Measurements from ENCODE around the gene METTL15. TPM values are rescaled to one million over a fixed set of nuclear protein-coding genes. Genes with fewer than 3 reads are reported as not detected.
"Not testable (repeated sequence)": the region's sequence is repeated elsewhere in the genome, so short reads cannot be mapped to it uniquely, and the experiment has no call there.

Gene METTL15
- total RNA-seq, 2 donors from 2014 or later: 5.2 to 8.2 TPM

- no peak for ATAC-seq
- no peaks in the 10 kb centered on the region for H3K4me1 ChIP-seq
- TF ChIP-seq POLR2A (IDR thresholded peaks at IDR 0.05) (no peak), CTCF (IDR thresholded peaks at IDR 0.05) (no peak)
- H3K9me3 ChIP-seq: no peaks in the 10 kb centered on the region
- H3K27ac ChIP-seq: no peak overlapping the region
- no peaks in the 10 kb centered on the region for H3K36me3 ChIP-seq (replicated peaks in 1 of 2; ENCODE audit: insufficient read depth in 1 of 2, low read depth in 2 of 2)
- DNase-seq: no peak
- no peak overlapping the region for H3K4me3 ChIP-seq
- intact Hi-C loops (cut with DNase I): no loop called here
- no peaks in the 10 kb centered on the region for H3K27me3 ChIP-seq
These were observed 166.0 kb downstream of the METTL15 start for GRCh38 chr11:28274216-28274615.

DNA sequence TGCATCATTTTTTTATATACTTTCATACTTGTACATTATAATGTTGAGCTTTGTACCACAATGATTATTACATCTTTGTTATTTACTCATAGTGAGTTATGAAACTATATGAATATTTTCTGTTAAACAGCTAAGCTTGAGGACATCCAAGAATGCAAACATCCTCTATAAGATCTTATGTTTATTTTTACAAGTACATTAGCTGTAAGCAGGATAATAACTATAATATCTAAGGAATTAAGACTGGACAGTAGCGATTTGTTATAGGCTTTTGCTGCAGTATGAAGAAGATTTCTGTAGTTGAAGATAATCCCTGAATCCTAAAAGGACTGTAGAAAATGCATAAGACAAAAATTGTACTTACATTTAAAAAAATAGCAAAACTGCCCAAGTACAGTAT, 176.0 kb downstream of the METTL15 start:
- H3K27ac ChIP-seq: no peak overlapping the region
- H3K36me3 ChIP-seq (replicated peaks in 1 of 2; ENCODE audit: insufficient read depth in 1 of 2, low read depth in 2 of 2): no peaks in the 10 kb centered on the region
- H3K27me3 ChIP-seq: no peaks in the 10 kb centered on the region
- no peaks in the 10 kb centered on the region for H3K9me3 ChIP-seq
- TF ChIP-seq CTCF (IDR thresholded peaks at IDR 0.05) (no peak), POLR2A (IDR thresholded peaks at IDR 0.05) (no peak)
- intact Hi-C loops (cut with DNase I): no loop called here
- H3K4me3 ChIP-seq: no peak overlapping the region
- DNase-seq (no peak), ATAC-seq (no peak)
- WGBS, 2 donors: 97% methylated on average over 1 of the region's 1 CpG
- no peaks in the 10 kb centered on the region for H3K4me1 ChIP-seq

GRCh38 chr11:28289444-28289843, 181.3 kb downstream of the METTL15 start:
- no peaks in the 10 kb centered on the region for H3K4me1 ChIP-seq
- 88 to 97% methylated on average over 1 of the region's 1 CpG for WGBS, 2 donors
- no peak for ATAC-seq

GRCh38 chr11:28290995-28291394, 182.8 kb downstream of the METTL15 start:
- H3K27ac ChIP-seq; H3K9me3 ChIP-seq; H3K36me3 ChIP-seq (replicated peaks in 1 of 2; ENCODE audit: insufficient read depth in 1 of 2, low read depth in 2 of 2); H3K4me3 ChIP-seq; intact Hi-C loops (cut with DNase I); H3K4me1 ChIP-seq; DNase-seq; H3K27me3 ChIP-seq; ATAC-seq: not testable (repeated sequence)
- WGBS, 2 donors: 89 to 93% methylated on average over 7 of the region's 7 CpGs

More at GRCh38 chr11:28289444-28289843, 181.3 kb downstream of the METTL15 start:
- Histone ChIP-seq H3K36me3 (replicated peaks in 1 of 2; ENCODE audit: insufficient read depth in 1 of 2, low read depth in 2 of 2) (no peaks in the 10 kb centered on the region), H3K4me3 (no peak overlapping the region), H3K9me3 (no peaks in the 10 kb centered on the region), H3K27ac (no peak overlapping the region), H3K27me3 (no peaks in the 10 kb centered on the region)
- no peak for TF ChIP-seq CTCF (IDR thresholded peaks at IDR 0.05)
- no peak for TF ChIP-seq POLR2A (IDR thresholded peaks at IDR 0.05)
- no peak for DNase-seq
- intact Hi-C loops (cut with DNase I): no loop called here

- ATAC-seq: no peak
- WGBS, 2 donors: 90 to 98% methylated on average over 2 of the region's 2 CpGs
These were observed 188.2 kb downstream of the METTL15 start for GRCh38 chr11:28296426-28296825.

More at GRCh38 chr11:28296426-28296825, 188.2 kb downstream of the METTL15 start:
- Histone ChIP-seq H3K9me3 (no peaks in the 10 kb centered on the region), H3K27me3 (no peaks in the 10 kb centered on the region), H3K36me3 (replicated peaks in 1 of 2; ENCODE audit: insufficient read depth in 1 of 2, low read depth in 2 of 2) (peaks cover 0 to 2% of the 10 kb centered on the region in 2 donors), H3K27ac (no peak overlapping the region), H3K4me3 (no peak overlapping the region), H3K4me1 (no peaks in the 10 kb centered on the region)
- intact Hi-C loops (cut with DNase I): no loop called here
- DNase-seq: no peak
- TF ChIP-seq CTCF (IDR thresholded peaks at IDR 0.05) (no peak), POLR2A (IDR thresholded peaks at IDR 0.05) (no peak)
